Measurements from ENCODE around the gene SLX4IP.
A peak's percentile ranks its signal among the peaks of the same experiment; 100 is the strongest.

The SLX4IP gene

DNA sequence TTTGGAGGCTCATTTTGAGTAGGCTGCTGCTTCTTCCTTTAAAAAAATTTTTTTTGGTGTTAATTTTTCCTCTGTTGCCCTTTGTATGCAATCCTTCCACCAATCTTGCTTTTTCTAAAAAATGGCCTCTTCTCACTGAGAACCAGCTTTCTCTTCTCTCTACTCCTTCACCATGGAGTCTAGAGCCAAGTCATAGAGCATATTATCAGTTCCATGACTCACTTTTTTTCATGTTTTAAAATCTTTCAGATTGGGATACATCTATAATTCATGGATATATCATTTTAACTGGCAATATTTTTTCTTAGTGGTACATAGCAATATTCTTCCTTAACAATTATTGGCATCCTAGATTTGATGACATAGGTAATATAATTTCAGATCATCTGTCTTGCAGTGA is 62.7 kb downstream of the SLX4IP start:
- no peak for DNase-seq (ENCODE audit: low read depth)

DNA sequence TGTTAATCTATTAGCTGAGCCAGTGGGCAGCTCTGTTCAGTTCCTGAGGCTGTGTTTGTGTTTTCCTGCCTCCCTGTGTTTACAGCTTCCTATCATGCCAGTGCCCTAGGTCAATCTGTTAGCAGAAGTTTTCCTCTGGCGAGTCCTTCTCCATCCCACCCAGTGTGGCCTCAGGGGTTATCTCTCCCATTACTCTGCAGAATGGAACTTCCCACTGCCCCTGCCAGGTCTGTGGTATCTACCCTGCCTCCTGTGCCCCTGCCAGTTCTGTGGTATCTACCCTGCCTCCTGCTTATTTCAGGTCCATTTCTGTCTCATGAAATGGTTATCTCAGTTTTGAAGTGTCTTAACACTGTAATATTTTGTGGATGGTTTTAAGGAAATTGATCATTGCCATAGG is 63.1 kb downstream of the SLX4IP start:
- no peak for DNase-seq (ENCODE audit: low read depth)

DNA sequence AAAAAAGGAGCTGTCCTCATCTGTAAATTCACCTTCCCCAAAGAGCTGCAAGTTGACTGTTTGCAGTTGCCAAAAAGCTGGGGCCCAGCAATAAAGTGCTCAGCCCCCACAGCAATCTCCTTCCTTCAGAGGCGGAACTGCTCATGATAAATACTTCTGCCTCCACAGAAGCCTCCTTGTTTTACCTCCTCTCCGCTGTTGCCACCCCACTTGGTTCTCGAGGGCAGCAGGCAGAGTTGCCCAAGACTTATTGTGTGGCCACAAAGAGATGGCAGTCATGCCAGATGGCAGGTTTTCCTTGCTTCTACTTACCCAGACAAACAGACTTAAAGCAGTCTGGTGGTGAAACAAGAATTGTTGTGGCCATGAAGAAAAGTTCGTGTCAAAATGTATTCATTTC is 66.3 kb downstream of the SLX4IP start:
- no peak for DNase-seq (ENCODE audit: low read depth)

DNA sequence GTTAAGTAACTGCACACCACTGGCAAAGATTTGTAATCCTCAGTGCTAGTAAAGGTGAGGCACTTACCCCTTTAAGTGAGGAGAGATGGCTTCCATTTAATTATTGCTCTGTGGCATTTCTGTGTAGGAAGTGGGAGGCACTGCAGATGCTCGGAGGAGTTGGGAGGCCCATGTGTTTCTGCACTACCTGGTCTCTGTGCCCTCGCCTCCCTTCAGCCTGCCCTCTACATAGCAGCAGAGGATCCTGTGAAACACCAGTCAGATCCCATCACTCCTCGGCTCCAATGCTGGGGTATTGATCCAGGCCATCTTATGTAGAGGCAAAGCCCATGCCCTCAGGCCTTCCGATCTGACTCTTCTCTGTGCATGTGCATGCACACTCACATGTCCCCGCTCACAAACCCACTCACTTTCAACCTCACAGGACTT is 67.0 kb downstream of the SLX4IP start:
- DNase-seq (ENCODE audit: low read depth): peak; percentile 3

DNA sequence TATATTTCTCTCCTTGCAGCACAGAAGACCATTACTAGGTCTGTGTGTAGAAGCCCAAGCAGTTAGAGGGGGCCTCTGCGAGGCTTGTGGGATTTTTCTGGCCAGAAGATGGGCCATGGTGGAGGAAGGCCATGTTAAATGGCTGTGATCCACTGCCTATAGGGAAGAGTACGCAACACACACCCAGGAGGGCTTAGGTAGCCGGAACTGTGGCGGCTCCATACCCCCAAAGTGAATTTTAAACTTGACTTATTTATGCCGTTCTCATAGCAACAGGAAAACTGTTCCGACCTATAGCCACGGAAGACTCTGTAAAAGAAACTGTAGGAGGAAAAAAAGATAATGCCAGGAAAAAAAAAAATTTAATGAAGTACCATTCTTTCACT is 69.5 kb downstream of the SLX4IP start:
- DNase-seq (ENCODE audit: low read depth): no peak

DNA sequence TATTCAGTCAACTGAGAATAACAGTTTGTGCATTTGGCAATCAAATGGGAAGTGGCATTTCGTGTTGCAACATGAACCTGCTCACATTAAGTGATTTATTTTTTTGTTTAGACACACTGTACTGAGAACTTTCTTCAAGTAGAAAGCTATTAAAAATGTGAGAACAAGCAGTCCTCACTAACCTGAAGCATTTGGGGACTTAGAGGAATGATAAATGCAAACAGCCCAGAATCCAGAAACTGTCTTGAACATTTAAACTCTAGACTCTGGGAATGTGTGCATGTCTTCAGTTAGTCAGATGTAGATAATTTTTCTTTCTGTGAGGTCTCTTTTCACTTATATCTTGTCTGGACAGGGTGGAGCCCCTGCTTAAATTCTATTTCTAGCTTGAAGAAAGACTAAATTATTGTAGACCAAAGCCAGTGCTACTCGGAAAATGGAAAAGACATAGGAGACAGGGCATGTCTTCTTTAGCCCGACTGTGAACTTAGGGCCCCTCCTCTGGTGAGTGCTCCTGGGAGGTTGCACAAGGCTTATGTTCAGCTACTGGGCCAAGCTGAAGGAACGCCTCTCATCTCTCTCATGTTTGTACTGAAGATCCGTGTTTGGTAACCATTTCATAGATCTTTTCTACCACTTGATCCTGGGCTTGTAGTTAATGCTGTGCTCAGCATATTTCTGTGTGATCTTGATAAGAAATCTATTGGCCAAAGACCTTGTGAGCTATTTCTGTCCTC is 70.1 kb downstream of the SLX4IP start:
- DNase-seq (ENCODE audit: low read depth): no peak

DNA sequence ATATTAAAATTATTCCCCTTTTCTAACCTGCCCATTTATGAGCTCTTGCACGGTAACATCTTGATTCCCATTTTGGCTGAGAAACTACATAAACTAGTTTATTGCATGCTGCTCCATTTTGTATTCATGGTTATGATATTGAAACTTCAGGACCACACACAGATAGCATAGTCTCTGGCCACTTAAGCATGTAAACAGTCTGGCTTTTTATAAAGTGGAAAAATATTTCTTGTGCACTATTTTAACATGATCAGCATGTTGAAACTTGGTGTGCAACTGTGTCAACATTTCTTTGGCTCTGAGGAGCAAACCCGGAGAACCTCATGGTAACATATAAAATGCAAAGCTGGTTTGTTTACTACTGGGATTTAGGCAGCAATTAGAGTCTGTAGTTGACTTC is 70.7 kb downstream of the SLX4IP start:
- no peak for DNase-seq (ENCODE audit: low read depth)

DNA sequence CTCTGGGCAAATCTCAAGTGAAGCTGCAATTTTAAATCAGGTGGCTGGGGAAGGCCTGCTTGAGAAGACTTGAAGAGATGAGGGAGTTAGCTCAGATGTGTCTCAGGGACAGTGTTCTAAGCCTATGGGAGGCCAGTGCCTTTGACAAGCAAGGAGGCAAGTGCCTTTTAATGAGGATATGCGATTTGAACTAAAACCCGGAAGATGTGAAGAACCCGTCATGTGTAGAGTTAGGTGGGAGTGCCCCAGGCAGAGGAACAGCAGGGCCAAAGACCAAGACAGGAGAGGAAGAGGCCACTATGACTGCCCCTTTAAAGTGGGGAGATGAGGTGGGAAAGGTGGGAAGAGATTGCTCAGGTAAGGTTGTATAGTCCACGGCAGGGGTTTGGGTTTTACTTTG is 71.9 kb downstream of the SLX4IP start:
- DNase-seq (ENCODE audit: low read depth): no peak

DNA sequence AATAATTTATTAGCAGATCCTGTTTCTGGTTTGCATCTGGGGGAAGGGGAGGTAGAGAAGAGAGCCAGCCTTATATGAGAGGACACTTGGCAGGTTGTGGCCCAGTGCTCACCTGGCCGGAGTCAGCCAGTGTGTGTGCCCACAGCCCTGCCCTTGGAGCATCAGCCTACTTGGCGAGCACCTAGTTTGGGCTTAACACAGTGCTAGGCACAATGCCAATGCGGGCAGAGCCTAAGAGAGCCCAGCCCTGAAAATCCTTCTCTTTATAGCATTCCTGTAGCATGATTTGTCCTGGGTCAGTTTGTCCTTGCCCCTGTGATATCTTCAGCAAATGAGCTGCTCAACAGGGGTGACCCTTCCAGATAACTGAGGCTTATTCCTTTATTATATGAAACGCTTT is 73.0 kb downstream of the SLX4IP start:
- DNase-seq (ENCODE audit: low read depth): no peak

DNA sequence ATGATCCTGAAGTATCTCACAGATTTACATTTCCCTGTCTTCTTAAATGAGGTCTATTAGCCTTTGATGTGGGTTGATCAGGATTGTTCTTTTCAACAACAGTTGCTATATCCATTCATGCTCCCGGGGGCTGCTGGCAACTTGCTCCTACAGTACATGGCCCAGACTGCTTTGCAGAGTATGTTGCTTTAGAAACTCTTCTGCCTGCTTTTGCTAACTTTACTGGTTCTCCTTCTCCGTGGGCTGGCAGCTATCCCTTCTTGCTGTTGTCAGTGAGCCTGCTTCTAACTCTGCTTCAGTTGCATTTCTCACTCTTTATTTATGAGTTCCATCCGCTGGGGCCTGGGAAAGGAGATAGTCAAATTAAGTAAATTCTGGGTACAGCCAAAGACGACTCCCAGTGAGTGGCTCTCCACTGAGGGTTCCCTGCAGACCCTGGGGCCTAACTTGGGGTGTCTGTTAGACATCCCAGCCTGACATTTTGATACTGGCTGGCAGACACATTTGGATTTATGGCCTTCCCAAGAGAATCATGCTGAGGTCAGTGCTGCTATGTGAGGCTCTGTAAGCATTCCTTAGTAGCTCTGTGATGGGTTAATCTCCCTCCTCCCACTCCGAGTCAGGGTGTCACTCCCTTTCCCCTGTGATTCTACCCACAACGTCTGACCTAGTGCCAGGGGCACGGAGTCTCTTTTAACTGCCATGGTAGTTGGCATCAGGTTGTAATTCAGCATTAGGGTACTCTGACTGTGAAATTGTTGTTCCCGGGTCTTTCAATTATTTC is 73.6 kb downstream of the SLX4IP start:
- no peak for DNase-seq (ENCODE audit: low read depth)

DNA sequence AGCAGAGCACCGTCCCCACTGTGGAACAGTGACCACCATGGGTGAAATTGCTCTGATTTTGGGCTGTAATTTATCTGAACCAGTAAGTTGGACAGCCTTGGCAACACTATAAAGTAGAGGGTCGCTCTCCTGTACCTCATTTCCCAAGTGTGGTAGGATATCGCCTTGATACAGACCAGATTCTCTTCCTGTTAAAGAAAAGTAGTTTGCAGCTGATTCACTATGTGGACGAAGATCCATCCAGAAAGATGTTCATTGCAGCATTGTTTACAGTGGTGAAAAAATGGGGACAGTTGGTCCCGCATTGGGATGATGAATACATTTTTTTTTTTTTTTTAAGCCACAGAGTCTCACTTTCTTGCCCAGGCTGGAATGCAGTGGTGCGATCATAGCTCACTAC is 74.3 kb downstream of the SLX4IP start:
- no peak for DNase-seq (ENCODE audit: low read depth)

DNA sequence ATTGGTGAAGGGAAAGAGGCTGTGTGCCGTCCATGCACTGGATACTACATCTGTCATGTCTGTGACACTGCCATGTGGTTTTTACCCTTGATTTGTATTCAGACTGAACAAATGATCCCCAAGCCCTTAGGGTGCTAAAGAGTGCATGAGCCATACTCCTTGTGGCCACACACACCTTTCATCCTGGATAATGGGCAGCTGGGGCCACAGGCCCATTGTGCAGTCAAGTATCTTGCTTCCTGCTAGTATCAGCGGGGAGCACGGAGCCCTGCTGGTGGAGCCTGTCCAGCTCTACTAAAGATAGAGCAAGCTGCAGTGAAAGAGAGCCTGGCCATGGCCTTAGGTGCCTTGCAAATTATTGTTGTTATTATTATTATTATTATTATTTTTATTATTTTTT is 75.1 kb downstream of the SLX4IP start:
- DNase-seq (ENCODE audit: low read depth): no peak

DNA sequence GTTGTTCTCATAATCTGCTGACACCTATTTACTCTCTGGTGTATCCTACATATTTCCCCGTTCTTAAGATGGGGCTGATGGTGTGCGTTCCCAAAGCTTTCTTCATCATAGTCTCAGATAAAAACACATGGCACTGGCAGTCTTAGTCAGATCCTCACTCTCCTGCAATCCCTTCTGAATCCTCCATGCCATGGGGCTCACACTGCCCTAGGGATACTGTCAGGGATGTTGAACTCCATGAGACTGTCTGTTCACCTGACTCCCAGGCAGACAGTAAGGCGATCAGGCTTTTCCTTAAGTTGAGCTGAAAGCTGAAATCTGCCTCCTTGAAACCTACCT is 76.0 kb downstream of the SLX4IP start:
- no peak for DNase-seq (ENCODE audit: low read depth)

DNA sequence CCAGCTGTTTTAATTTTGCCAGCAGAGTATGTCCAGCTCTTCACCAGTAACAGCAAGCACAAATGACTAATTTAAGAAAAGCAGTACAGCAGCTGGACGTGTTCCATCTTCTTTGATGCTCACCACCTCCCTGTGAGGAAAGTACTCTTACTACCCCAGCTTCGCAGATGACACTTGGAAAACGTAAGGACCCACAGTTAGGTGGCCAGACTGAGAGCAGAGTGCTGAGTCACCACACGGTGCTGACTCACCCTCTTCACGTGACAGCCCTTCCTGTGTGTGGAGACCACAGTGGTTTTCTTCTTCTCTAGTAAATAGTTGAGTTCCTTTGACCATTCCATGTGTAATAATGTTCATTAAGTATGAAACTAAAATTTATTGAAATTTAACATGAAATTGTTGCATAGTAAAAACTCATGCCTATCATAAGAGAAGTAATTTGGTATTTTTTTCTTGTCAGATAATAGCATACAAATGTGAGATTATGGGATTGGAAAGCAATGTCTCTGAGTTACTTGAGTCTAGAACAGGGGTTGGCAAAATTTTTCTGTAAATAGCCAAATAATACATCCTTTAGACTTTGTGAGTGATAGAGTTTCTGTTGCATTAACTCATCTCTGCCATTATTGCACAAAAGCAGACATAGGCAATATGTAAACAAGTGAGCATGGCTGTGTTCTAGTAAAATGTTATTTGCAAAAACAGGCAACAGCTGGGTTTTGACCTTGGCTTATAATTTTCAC is 76.6 kb downstream of the SLX4IP start:
- peak; percentile 63 for DNase-seq (ENCODE audit: low read depth)

DNA sequence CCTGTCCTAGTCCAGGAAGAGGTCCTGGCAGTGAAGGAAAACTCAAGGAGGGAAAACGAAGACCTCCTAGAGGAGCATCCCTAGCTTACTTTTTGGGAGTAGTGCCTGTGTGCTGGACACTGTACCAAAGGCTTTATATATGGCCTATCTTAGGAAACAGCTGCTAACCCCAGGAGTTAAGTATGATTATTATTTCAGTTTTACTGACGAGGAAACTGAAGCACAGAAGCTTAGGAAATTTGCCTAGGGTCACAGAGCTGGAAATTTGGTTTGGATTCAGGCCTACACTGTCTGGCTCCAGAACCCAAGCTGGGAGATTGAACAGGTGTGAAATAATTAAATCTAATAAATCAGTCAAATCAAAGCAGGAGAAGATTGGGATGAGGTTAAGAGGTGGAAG is 78.0 kb downstream of the SLX4IP start:
- DNase-seq (ENCODE audit: low read depth): no peak

DNA sequence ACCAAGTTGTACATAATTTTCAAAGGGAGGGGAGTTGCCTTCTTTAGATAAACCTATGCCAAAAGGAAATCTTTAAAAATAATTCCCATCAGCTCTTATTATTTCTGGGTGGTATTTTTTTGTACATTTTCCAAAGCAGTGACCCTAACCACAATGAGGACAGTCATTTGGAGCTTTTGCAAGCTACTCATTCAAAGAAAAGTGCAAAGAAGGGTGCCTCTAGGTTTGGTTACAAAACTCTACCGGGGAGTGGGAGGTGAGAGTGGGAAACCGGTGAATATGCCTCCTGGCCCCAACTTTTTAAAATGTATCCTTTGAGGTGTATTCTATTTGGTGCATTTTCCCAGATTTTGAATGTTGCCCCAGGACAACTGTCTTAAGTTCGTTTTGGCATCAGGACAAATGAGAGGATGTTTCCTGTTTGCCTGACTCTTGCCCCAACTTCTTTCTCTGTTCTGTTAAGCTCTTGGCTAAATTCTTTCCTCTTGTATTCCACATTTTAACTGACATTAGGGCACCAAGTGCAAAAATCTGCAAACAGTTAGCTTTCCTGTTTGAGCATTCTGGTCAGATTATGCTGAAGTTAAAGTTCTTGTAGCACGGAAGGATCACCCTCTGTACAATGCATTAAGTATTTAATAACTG is 78.9 kb downstream of the SLX4IP start:
- DNase-seq (ENCODE audit: low read depth): no peak

DNA sequence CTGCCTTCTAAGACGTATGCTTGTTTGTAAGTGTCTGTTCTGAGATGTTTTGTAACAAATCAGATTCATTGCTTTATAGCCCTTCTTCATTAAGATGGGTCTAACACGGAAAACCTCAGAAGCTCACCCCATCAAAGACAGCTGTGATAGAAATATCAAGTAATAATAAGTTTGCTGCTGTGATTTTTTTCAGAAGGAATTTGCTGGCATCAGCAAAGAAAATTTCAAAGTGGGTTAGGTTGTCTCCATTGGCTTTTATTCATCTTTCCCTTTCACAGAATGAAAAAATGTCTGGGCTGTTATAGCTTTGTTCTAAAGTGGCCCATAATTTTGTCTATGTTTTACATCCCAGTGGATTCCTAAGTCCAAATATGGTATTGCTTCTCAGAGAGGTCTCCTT is 81.4 kb downstream of the SLX4IP start:
- no peak for DNase-seq (ENCODE audit: low read depth)

DNA sequence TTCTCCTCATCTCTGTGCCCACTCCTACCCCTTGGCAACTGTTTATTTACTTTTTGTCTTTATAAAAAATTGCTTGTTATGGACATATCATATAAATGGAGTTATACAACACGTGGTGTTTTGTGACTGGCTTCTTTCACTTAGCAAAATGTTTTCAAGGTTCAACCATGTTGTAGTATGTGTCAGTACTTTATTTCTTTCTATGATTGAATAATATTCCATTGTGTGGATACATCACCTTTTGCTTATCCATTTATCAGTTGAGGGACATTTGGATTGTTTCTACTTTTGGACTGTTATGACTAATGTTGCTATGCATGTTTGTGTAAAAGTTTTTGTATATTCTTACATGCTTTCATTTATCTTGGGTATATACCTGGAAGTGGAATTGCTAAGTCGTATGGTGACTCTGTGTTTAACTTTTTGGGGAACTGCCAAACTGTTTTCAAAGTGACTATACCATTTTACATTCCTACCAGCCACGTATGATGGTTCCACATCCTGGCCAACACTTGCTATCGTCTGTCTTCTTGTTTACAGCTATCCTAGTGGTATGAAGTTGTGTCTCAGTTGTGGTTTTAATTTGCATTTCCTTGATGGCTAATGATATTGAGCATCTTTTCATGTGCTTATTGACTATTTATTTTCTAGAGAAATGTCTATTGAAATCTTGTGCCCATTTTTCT is 84.4 kb downstream of the SLX4IP start:
- DNase-seq (ENCODE audit: low read depth): no peak

DNA sequence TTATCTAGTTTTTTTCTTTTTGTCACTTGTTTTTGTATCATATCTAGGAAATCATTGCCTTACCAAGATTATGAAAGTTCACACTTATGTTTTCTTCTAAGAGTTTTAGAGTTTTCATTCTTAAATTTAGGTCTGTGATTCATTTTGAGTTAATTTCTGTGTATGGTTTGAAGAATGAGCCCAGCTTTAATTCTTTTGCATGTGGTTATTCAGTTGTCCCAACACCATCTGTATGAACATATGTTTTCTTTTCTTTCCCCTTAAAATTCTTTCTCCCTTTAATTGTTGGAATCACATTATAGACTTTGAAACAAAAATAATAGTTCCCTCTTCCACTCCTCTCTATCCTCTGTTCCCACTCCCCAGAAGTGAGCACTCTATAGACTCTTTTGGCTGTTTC is 85.4 kb downstream of the SLX4IP start:
- DNase-seq (ENCODE audit: low read depth): no peak

DNA sequence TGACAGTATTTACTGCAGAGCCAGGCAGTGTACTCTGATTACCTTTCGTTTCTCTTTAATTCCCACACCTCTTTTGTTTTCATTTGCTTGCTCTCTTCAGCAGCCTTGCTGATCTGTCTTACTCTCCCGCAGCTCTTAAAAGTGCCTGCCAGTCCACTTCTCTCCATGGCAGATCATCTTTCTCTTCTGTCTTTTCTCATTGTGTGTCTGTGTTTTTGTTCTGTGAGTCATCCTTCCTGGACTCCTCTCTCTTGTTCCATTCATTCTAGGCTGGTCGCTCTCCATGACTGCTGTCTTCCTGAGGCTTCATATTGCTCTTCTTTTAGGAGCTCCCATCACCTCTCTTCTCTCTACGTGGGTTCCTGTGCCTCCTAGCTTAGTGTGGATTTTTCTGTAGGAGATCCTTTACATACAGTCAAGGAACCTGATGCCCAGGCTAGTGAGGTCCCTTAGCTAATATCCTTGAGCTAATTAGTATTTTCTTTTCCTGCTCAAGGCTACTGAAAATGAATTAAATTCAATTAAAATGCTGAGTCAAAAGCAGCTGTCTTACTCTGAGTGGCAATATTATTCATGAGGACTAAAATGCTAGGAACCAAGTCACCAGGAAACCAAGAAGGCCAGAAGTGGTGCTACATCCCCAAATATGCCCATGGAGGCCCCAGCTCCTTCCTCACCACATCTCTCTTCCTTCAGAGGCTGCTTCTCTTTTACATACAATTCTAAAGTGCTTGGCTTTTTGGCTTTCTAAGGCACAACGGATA is 86.1 kb downstream of the SLX4IP start:
- DNase-seq (ENCODE audit: low read depth): no peak

DNA sequence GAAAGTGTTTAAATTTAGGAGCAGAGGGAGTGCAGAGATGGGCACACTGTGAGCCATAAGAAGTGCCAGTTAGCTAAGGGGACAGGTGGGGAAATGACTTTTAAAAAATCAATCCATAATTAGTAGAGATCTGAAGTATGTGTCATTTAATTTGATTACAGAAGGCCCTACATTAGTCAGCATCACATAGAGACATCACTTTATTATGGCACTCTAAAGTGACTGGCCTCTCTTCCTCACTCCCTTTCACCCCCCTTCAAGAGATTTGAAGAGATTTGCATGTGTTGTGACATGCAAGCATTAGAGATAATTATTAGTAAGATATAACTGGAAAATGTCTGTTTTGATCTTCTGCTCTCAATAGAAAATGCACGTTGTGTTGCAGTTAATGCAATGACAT is 86.7 kb downstream of the SLX4IP start:
- no peak for DNase-seq (ENCODE audit: low read depth)
